IMR-90 (cell line): ENCODE measurements around the gene PSMD12. TPM values are rescaled to one million over a fixed set of nuclear protein-coding genes. Genes with fewer than 3 reads are reported as not detected.

ENCODE experiments used
- ATAC-seq: fragments of 200-7000 bp; cut with Tn5 transposase; 2 replicates; pipeline ENCODE4 v1.9.1; 2020; ENCODE audit warnings: low read depth, mild to moderate bottlenecking, moderate library complexity
- BruUV-seq: library from RNA; stranded (reverse); fragments of 400-500 nt; replicated peaks from 2 replicates; lab custom pipeline; 2021; lab: Mats Ljungman, UMichigan
- CTCF ChIA-PET: fragments of 300-600 bp; formaldehyde crosslinking; extraction: SDS; loops from one replicate; lab custom pipeline; 2021; ENCODE audit warnings: antibody characterized with exemption; lab: Yijun Ruan, JAX
- POLR2A ChIA-PET: fragments of 300-600 bp; sonication (Branson Sonifier 250); formaldehyde crosslinking; loops from one replicate; lab custom pipeline; 2022; ENCODE audit warnings: antibody characterized with exemption; ENCODE audit not compliant: unreplicated experiment; lab: Charles Lee
- DNase-seq: peaks from one replicate; pipeline ENCODE4 v3.0.0; 2013
- H2AFZ ChIP-seq: replicated peaks from 2 replicates; pipeline ENCODE3; 2013; ENCODE audit warnings: low read length, mild to moderate bottlenecking; ENCODE audit not compliant: poor library complexity
- H2AK5ac ChIP-seq: 2 replicates; pipeline ENCODE4 v1.6.1; 2013; ENCODE audit warnings: low read depth, low read length, inconsistent platforms
- H2AK9ac ChIP-seq: replicated peaks from 2 replicates; pipeline ENCODE3; 2013; ENCODE audit warnings: mild to moderate bottlenecking, low read depth, low read length, moderate library complexity; ENCODE audit not compliant: poor library complexity
- H2BK120ac ChIP-seq: 2 replicates; pipeline ENCODE4 v1.6.1; 2013; ENCODE audit warnings: low read depth, low read length, inconsistent platforms
- H2BK15ac ChIP-seq: 3 replicates; pipeline ENCODE4 v1.6.1; 2013; ENCODE audit warnings: low read depth, low read length, inconsistent platforms
- H2BK20ac ChIP-seq: 2 replicates; pipeline ENCODE4 v1.6.1; 2013; ENCODE audit warnings: low read depth, mild to moderate bottlenecking, inconsistent platforms, low read length, moderate library complexity
- H2BK5ac ChIP-seq: 2 replicates; pipeline ENCODE4 v1.6.1; 2013; ENCODE audit warnings: mild to moderate bottlenecking, low read depth, low read length, inconsistent platforms; ENCODE audit not compliant: poor library complexity, severe bottlenecking
- H3K14ac ChIP-seq: replicated peaks from 2 replicates; pipeline ENCODE4 v1.6.1; 2013; ENCODE audit warnings: low read depth, low read length, inconsistent platforms
- H3K18ac ChIP-seq: 2 replicates; pipeline ENCODE4 v1.6.1; 2013; ENCODE audit warnings: low read depth, low read length, control low read depth
- H3K23ac ChIP-seq: 2 replicates; pipeline ENCODE4 v1.6.1; 2013; ENCODE audit warnings: low read depth, low read length, inconsistent platforms
- H3K27ac ChIP-seq: 2 replicates; pipeline ENCODE4 v1.5.1; 2013; ENCODE audit warnings: mild to moderate bottlenecking, control low read depth, low read length; ENCODE audit not compliant: insufficient read depth
- H3K27me3 ChIP-seq: 2 replicates; pipeline ENCODE4 v1.6.1; 2013; ENCODE audit warnings: low read length; ENCODE audit not compliant: control insufficient read depth, insufficient read depth
- H3K36me3 ChIP-seq: 2 replicates; pipeline ENCODE4 v1.6.1; 2013; ENCODE audit warnings: low read length, mixed read lengths; ENCODE audit not compliant: control insufficient read depth, insufficient read depth
- H3K4ac ChIP-seq: 2 replicates; pipeline ENCODE4 v1.6.1; 2013; ENCODE audit warnings: low read depth, low read length, inconsistent platforms
- H3K4me1 ChIP-seq: 2 replicates; pipeline ENCODE4 v1.6.1; 2013; ENCODE audit warnings: low read length, mixed read lengths; ENCODE audit not compliant: control insufficient read depth, insufficient read depth
- H3K4me2 ChIP-seq: 2 replicates; pipeline ENCODE4 v1.6.1; 2013; ENCODE audit warnings: low read depth, mild to moderate bottlenecking, control low read depth, low read length, moderate library complexity
- H3K4me3 ChIP-seq: 2 replicates; pipeline ENCODE4 v1.5.1; 2013; ENCODE audit warnings: low read depth, mild to moderate bottlenecking, control low read depth, low read length, moderate library complexity; ENCODE audit not compliant: insufficient read depth
- H3K56ac ChIP-seq: 2 replicates; pipeline ENCODE4 v1.6.1; 2013; ENCODE audit warnings: low read length, inconsistent platforms; ENCODE audit not compliant: insufficient read depth; ENCODE audit errors: extremely low read depth
- H3K79me1 ChIP-seq, 2 experiments: 2 replicates each; pipeline ENCODE4 v1.6.1; 2013; ENCODE audit warnings: low read length in 2 of 2, inconsistent platforms in 1 of 2, low read depth in 1 of 2
- H3K9ac ChIP-seq: 2 replicates; pipeline ENCODE4 v1.6.1; 2013; ENCODE audit warnings: low read depth, low read length, control low read depth
- H3K9me1 ChIP-seq: 2 replicates; pipeline ENCODE4 v1.6.1; 2013; ENCODE audit warnings: low read length, inconsistent platforms; ENCODE audit not compliant: insufficient read depth
- H3K9me3 ChIP-seq: 2 replicates; pipeline ENCODE4 v1.6.1; 2013; ENCODE audit warnings: low read length; ENCODE audit not compliant: control insufficient read depth, insufficient read depth
- H4K20me1 ChIP-seq: 2 replicates; pipeline ENCODE4 v1.6.1; 2013; ENCODE audit warnings: low read length, inconsistent platforms; ENCODE audit not compliant: insufficient read depth
- H4K5ac ChIP-seq: 2 replicates; pipeline ENCODE4 v1.6.1; 2013; ENCODE audit warnings: mild to moderate bottlenecking, low read depth, low read length, control low read depth
- H4K8ac ChIP-seq, 2 experiments: 2 replicates each; pipeline ENCODE4 v1.6.1; 2013; ENCODE audit warnings: low read depth in 2 of 2, low read length in 2 of 2, control low read depth in 1 of 2, inconsistent platforms in 1 of 2
- H4K91ac ChIP-seq: 2 replicates; pipeline ENCODE4 v1.6.1; 2013; ENCODE audit warnings: low read depth, low read length, inconsistent platforms; ENCODE audit not compliant: insufficient read depth
- RCOR1 ChIP-seq: IDR thresholded peaks from 2 replicates; pipeline ENCODE4 v1.6.1; 2012; ENCODE audit warnings: mild to moderate bottlenecking, low read length, improper control_type of control experiment; ENCODE audit not compliant: insufficient replicate concordance
- WGBS, 2 experiments: methylation state at CpG; one replicate each; pipeline versions ENCODE4 v1.1.5 to v1.1.7; 2013; ENCODE audit warnings: missing lambda C conversion rate in 2 of 2; ENCODE audit not compliant: insufficient read length in 1 of 2; ENCODE audit errors: extremely low coverage in 2 of 2; 5-methylcytosine and 5-hydroxymethylcytosine counted together
- dilution Hi-C: fragments of 300-500 bp; cut with HindIII; formaldehyde crosslinking; loops from one replicate; pipeline ENCODE4 v1.14.3; 2018; ENCODE audit warnings: low sequenced_read_pairs; ENCODE audit not compliant: unreplicated experiment
- in situ Hi-C: fragments of 300-500 bp; cut with MboI; formaldehyde crosslinking; loops from 3 replicates; pipeline ENCODE4 v1.14.3; 2019; ENCODE audit warnings: low sequenced_read_pairs, inconsistent platforms, mixed read lengths
- intact Hi-C: fragments of 100-400 bp; cut with micrococcal nuclease; formaldehyde crosslinking; loops from 2 replicates; pipeline ENCODE4 v1.10.0; 2022
- polyA plus RNA-seq, 3 experiments: library from polyadenylated mRNA; depleted of rRNA; stranded (reverse); fragments of >200 nt; gene quantifications; 2 replicates each; pipeline ENCODE4 v1.2.3, GENCODE V29; 2012; ENCODE audit warnings: low replicate concordance in 1 of 3
- total RNA-seq: library from RNA; depleted of rRNA; stranded (reverse); fragments of >200 nt; gene quantifications from 2 replicates; pipeline ENCODE4 v1.2.3, GENCODE V29; 2012

PSMD12 gene
- total and polyA plus RNA-seq, 2 of the 4 experiments (the other 2 are of a cell fraction) = 17.9 to 39.7 TPM

DNA sequence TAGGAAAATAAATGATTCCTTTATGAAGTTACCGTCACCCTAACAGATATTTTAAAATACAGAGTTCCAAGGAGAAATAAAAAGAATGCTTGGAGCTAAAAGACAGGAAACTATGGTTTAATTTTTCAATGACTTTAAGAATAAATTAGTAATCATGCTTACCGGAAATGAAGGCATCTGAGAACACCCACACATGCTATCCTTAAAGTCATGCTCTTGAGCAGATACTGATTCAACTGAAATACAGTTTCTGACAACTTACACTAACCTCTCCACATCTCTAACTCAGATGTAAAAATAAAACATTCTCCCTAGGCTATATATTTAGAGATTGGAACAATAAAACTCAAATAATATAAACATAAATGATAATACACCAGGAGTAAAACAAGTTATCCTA lies 7.8 kb downstream of the PSMD12 start:
- Histone ChIP-seq H4K20me1 (peaks cover 53% of the 10 kb centered on the region), H4K8ac (no peak overlapping the region), H3K9me3 (no peaks in the 10 kb centered on the region), H3K36me3 (peaks cover 28% of the 10 kb centered on the region), H2AK9ac (no peak overlapping the region), H3K4me3 (no peak overlapping the region), H3K14ac (no peak overlapping the region), H4K91ac (no peak overlapping the region), H2BK15ac (no peak overlapping the region), H3K56ac (no peak overlapping the region), H2BK120ac (no peak overlapping the region), H4K5ac (no peak overlapping the region), H3K18ac (no peak overlapping the region), H3K27me3 (no peaks in the 10 kb centered on the region), H2AFZ (no peak overlapping the region), H3K79me1 (peaks cover 27 to 30% of the 10 kb centered on the region in 2 experiments), H2BK20ac (no peak overlapping the region), H3K27ac (no peak overlapping the region), H3K23ac (0 out of 2 replicates have a peak overlapping the region, but pooled peaks have one; percentile 33), H2AK5ac (no peak overlapping the region), H3K4me2 (no peak overlapping the region), H3K9me1 (peaks cover 4% of the 10 kb centered on the region), H2BK5ac (no peak overlapping the region), H3K4me1 (peaks cover 7% of the 10 kb centered on the region; the same call in 1 of the 2 replicates), H3K4ac (no peak overlapping the region), H3K9ac (no peak overlapping the region)
- no TSS peak for BruUV-seq
- intact Hi-C loops = no loop called here
- ATAC-seq = no peak
- ChIA-PET CTCF (no interaction called here), POLR2A (no interaction called here)
- peak; percentile 41 for DNase-seq
- in situ Hi-C loops = no loop called here
- dilution Hi-C loops = no loop called here
- no CpG with 5 or more reads among the region's 2 CpGs for WGBS, 2 experiments
- no peak for TF ChIP-seq RCOR1
